Measurements from ENCODE around the gene THSD7B.

THSD7B gene

GRCh38 chr2:137724912-137725311 lies 959.6 kb downstream of the THSD7B start:
- no peak for DNase-seq

Data from T1000 (cell line).